Mucosa of rectum (tissue), 2 donors: ENCODE results near the gene MCL1.
"Not testable (repeated sequence)": the region's sequence is repeated elsewhere in the genome, so short reads cannot be mapped to it uniquely, and the experiment has no call there.

Experiments used
- H3K27ac ChIP-seq, 2 donors: one replicate each; pipeline ENCODE4 v1.7.0; 2013; ENCODE audit warnings: inconsistent platforms in 2 of 2, low read depth in 2 of 2, low read length in 2 of 2
- H3K27me3 ChIP-seq, 2 donors: one replicate each; pipeline ENCODE4 v1.7.0; 2013; ENCODE audit warnings: low read length in 2 of 2; ENCODE audit not compliant: control insufficient read depth in 2 of 2, insufficient read depth in 2 of 2
- H3K36me3 ChIP-seq, 2 donors: one replicate each; pipeline ENCODE4 v1.7.0; 2013; ENCODE audit warnings: low read length in 2 of 2; ENCODE audit not compliant: control insufficient read depth in 2 of 2, insufficient read depth in 2 of 2
- H3K4me1 ChIP-seq, 2 donors: one replicate each; pipeline ENCODE4 v1.7.0; 2013; ENCODE audit warnings: low read length in 2 of 2, mild to moderate bottlenecking in 1 of 2; ENCODE audit not compliant: control insufficient read depth in 2 of 2, insufficient read depth in 2 of 2
- H3K4me3 ChIP-seq, 2 donors: one replicate each; pipeline ENCODE4 v1.7.0; 2013; ENCODE audit warnings: low read length in 2 of 2
- H3K9ac ChIP-seq, 2 donors: one replicate each; pipeline ENCODE4 v1.7.0; 2013; ENCODE audit warnings: low read length in 2 of 2, low read depth in 1 of 2, mild to moderate bottlenecking in 1 of 2
- H3K9me3 ChIP-seq, 2 donors: one replicate each; pipeline ENCODE4 v1.7.0; 2013; ENCODE audit warnings: low read length in 2 of 2; ENCODE audit not compliant: control insufficient read depth in 2 of 2
- donor health status: healthy.
- donor health status: Normal muscosa, but diverticular disease.

MCL1 gene

GRCh38 chr1:150619576-150620509 is 40.4 kb upstream of the MCL1 start:
- Histone ChIP-seq H3K4me1 (peaks cover 18 to 33% of the 10 kb centered on the region in 2 donors), H3K36me3 (peaks cover 23 to 45% of the 10 kb centered on the region in 2 donors), H3K9ac (peak overlapping the region in 1 of 2 donors; percentile 36)

GRCh38 chr1:150615346-150616201 is 36.2 kb upstream of the MCL1 start:
- Histone ChIP-seq H3K9ac (peak overlapping the region in 1 of 2 donors; percentile 12), H3K36me3 (peaks cover 6 to 16% of the 10 kb centered on the region in 2 donors), H3K4me3 (peak overlapping the region in 1 of 2 donors; percentile 14), H3K4me1 (peaks cover 39 to 58% of the 10 kb centered on the region in 2 donors), H3K27me3 (no peaks in the 10 kb centered on the region), H3K9me3 (no peaks in the 10 kb centered on the region), H3K27ac (peak overlapping the region; percentile 65 to 88)

More at GRCh38 chr1:150619576-150620509, 40.4 kb upstream of the MCL1 start:
- Histone ChIP-seq H3K27me3 (no peaks in the 10 kb centered on the region), H3K27ac (peak overlapping the region; percentile 45 to 67), H3K9me3 (no peaks in the 10 kb centered on the region), H3K4me3 (no peak overlapping the region)

- H3K9me3 ChIP-seq = no peaks in the 10 kb centered on the region
- no peaks in the 10 kb centered on the region for H3K27me3 ChIP-seq
- peaks cover 0 to 3% of the 10 kb centered on the region in 2 donors for H3K36me3 ChIP-seq
- peaks cover 33 to 50% of the 10 kb centered on the region in 2 donors for H3K4me1 ChIP-seq
- peak overlapping the region; percentile 44 to 63 for H3K9ac ChIP-seq
- H3K4me3 ChIP-seq = peak overlapping the region in 1 of 2 donors; percentile 47
- H3K27ac ChIP-seq = peak overlapping the region; percentile 87 to 88
Measured at GRCh38 chr1:150613061-150613920, 33.9 kb upstream of the MCL1 start.

GRCh38 chr1:150612014-150612345 is 32.6 kb upstream of the MCL1 start:
- H3K27me3 ChIP-seq = no peaks in the 10 kb centered on the region
- peak overlapping the region; percentile 62 to 70 for H3K9ac ChIP-seq
- peaks cover 33 to 50% of the 10 kb centered on the region in 2 donors for H3K4me1 ChIP-seq
- H3K27ac ChIP-seq = peak overlapping the region; percentile 87 to 88
- H3K36me3 ChIP-seq = peaks cover 0 to 3% of the 10 kb centered on the region in 2 donors
- no peaks in the 10 kb centered on the region for H3K9me3 ChIP-seq
- peak overlapping the region in 1 of 2 donors; percentile 20 for H3K4me3 ChIP-seq

- peaks cover 33 to 45% of the 10 kb centered on the region in 2 donors for H3K4me1 ChIP-seq
- peak overlapping the region; percentile 87 to 88 for H3K27ac ChIP-seq
Measured at GRCh38 chr1:150610576-150610975, 31.2 kb upstream of the MCL1 start.

GRCh38 chr1:150609732-150610131 is 30.3 kb upstream of the MCL1 start:
- no peak overlapping the region for H3K4me3 ChIP-seq
- peaks cover 29 to 41% of the 10 kb centered on the region in 2 donors for H3K4me1 ChIP-seq
- H3K27me3 ChIP-seq = no peaks in the 10 kb centered on the region
- no peak overlapping the region for H3K9ac ChIP-seq
- peak overlapping the region; percentile 58 to 87 for H3K27ac ChIP-seq
- H3K9me3 ChIP-seq = no peaks in the 10 kb centered on the region
- H3K36me3 ChIP-seq = peaks cover 0 to 3% of the 10 kb centered on the region in 2 donors

More at GRCh38 chr1:150610576-150610975, 31.2 kb upstream of the MCL1 start:
- Histone ChIP-seq H3K36me3 (peaks cover 0 to 3% of the 10 kb centered on the region in 2 donors), H3K9me3 (no peaks in the 10 kb centered on the region), H3K4me3 (no peak overlapping the region), H3K27me3 (no peaks in the 10 kb centered on the region), H3K9ac (no peak overlapping the region)

GRCh38 chr1:150606463-150607142 is 27.2 kb upstream of the MCL1 start:
- Histone ChIP-seq H3K27me3 (no peaks in the 10 kb centered on the region), H3K9me3 (no peaks in the 10 kb centered on the region), H3K9ac (no peak overlapping the region), H3K4me1 (peaks cover 6 to 18% of the 10 kb centered on the region in 2 donors), H3K27ac (no peak overlapping the region), H3K4me3 (no peak overlapping the region), H3K36me3 (peaks cover 0 to 3% of the 10 kb centered on the region in 2 donors)

GRCh38 chr1:150605451-150605731 is 26.0 kb upstream of the MCL1 start:
- not testable (repeated sequence) for H3K4me3 ChIP-seq, H3K4me1 ChIP-seq, H3K9ac ChIP-seq, H3K27ac ChIP-seq, H3K36me3 ChIP-seq, H3K27me3 ChIP-seq, H3K9me3 ChIP-seq

GRCh38 chr1:150604226-150604588 is 24.8 kb upstream of the MCL1 start:
- peaks cover 0 to 5% of the 10 kb centered on the region in 2 donors for H3K4me1 ChIP-seq
- peak overlapping the region; percentile 50 to 62 for H3K27ac ChIP-seq

More at GRCh38 chr1:150604226-150604588, 24.8 kb upstream of the MCL1 start:
- no peaks in the 10 kb centered on the region for H3K27me3 ChIP-seq
- peaks cover 0 to 2% of the 10 kb centered on the region in 2 donors for H3K36me3 ChIP-seq
- no peaks in the 10 kb centered on the region for H3K9me3 ChIP-seq
- H3K4me3 ChIP-seq = no peak overlapping the region
- H3K9ac ChIP-seq = no peak overlapping the region
